Fibroblast of skin of right biceps (primary cell): Measurements from ENCODE around the gene EPHB2.

Experiments
- DNase-seq: peaks from one replicate; pipeline ENCODE4 v3.0.0-alpha.2; 2013

The EPHB2 gene

GRCh38 chr1:22865736-22866135, 155.1 kb downstream of the EPHB2 start:
- DNase-seq = no peak

GRCh38 chr1:22866868-22867267, 156.2 kb downstream of the EPHB2 start:
- no peak for DNase-seq

GRCh38 chr1:22868331-22868730, 157.7 kb downstream of the EPHB2 start:
- peak; percentile 17 for DNase-seq

GRCh38 chr1:22869325-22869724, 158.7 kb downstream of the EPHB2 start:
- DNase-seq = no peak

DNA sequence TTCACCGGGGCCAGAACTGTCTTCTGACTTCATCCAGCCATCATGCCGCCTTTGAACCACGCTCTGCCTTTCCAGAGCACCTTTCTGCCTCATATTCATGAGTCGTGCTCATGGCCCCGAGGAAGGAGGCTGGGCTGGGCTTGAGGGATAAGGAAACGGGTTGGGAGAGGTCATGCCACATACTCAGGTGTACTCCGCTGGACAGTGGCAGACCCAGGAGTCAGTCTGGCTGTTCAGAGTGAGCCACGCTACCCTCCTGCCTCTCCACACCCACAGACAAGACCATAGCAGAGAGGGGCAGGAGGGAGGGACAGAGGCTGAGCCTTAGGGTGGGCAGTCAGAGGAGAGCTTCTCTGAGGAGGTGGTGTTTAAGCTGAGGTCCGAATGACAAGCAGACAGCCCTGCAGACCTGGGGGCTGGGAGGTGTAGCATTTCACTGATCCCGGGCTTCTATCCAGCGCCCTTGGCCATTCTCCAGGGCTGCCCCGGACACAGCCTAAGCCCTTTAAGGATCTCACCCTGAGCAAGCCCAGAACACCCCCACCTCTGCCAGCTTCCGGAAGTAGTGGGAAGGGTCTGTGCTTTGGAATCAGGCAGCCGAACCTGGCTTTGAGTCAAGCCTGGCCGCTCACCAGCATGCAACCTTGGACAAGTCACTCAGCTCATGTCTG, 159.7 kb downstream of the EPHB2 start:
- peak; percentile 31 for DNase-seq

DNA sequence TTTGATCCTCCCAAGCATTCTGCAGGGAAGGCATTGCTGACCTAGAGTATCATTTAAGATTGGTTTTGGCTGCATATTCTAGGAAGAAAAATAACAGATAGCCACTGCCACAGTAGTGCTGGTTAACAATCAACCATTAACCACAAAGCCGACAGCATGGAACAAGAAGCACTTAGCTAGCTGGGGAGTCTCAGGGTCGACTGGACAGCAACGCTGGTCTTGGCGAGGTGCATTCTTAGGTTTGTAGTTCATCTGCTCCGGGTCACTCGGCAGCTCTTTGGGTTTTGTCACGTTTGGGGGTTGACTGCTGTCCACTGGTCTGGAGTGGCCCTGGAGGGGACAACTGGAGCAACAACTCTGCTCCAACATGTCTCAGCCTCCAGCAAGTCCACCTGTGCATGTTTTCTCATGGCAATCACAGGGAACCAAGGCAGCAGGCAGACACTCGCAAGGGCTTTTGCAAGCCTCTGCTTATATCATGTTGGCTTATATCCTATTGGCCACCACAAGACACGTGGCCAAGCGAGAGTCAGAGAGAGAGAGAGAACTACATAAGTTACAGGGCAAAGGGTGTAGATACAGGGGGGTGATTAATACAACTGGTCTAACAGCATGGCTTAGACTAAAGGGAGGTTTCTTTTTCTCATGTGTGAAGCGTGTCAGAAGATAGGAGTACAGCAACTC, 162.5 kb downstream of the EPHB2 start:
- no peak for DNase-seq

DNA sequence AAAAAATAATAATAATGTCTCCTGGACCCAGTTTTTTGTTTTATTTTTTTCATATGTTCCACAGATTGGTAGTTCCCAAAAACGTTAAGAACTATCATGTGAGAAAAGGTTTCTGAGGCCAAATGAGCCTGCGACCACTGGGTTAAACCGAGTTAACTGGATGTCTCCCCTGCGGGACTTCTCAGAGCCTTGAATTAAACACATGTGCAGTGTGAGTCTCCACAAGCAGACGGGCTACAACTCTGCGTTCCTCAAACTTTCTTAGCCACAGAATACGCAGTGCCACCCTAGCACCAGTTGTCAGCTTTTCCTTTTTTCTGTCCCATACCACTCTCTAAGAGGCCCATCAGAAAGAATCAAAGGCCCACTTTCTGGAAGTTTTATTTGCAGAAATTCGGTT, 164.1 kb downstream of the EPHB2 start:
- DNase-seq = no peak

- DNase-seq = no peak
Measured at GRCh38 chr1:22875241-22875640, 164.6 kb downstream of the EPHB2 start.

GRCh38 chr1:22875841-22876240, 165.2 kb downstream of the EPHB2 start:
- DNase-seq = no peak

DNA sequence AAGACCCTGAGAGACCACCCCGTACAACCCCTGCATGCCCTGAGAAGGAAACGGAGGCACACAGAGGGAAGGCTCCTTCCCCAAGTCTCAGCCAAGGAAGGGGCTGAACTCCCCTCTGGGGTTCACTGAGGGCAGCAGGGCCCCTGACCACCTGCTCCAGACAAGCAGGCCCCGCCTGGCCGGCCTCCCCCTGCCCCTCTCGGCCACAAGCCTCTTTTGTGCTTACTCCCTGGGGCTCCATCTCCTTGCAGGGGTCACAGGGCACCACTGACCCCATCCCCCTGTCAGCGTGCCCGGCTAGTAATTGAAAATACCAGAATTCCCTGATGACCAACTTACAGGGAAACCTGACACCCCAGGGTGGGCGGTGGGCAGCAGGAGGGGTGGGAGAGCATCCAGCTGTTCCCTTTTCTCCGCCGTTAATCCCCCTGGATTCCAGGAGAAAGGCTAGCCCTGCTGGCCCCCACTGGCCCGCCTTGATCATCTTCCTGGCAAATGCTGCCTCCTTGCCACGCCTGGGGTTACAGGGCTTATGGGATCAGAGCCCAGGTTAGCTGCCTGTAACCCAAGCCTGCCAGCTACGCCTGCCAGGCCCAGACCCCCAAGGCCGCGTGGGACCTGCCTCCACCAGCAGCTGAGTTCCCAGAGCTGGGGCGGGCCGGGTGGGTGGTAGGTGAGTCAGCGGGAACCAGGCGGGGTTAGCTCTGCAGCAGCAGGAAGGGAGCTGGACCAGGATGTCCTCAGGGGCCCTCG, 165.9 kb downstream of the EPHB2 start:
- peak; percentile 54 for DNase-seq

DNA sequence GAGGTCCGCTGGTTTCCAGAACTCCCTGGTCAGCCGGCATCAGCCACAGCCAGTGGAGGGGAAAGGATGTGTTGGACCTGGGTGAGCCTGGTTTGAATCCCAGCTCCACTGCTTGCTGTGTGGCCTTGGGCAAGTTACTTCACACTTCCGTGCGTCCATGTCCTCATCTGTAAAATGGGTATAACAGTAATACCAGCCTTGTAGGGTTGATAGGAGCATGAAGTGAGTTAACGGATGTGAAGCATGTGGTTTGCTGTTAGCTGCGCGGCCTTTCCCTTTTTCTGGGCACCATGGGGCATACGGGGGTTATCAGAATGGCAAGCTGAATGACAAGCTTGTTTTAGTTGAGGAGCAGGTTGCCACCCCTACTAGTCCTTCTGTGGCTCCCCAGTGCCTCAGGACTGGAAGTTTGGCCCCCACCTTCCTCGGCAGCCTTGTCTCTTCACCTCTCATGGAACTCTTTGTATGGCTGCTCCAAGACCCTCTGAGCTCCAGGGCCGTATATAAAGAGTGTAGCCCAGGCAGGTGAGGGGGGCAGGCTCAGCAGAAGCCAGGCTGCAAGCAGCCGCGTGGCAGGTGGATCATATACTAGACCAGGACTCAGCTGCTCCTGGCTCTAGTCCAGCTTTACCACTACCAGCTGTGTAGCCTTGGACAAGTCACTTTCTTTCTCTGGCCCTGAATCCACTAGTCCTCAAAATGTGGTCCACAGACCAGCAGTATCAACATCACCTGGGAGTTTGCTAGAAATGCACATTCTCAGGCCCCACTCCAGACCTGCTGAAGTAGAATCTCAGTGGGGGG, 166.7 kb downstream of the EPHB2 start:
- DNase-seq = no peak

DNA sequence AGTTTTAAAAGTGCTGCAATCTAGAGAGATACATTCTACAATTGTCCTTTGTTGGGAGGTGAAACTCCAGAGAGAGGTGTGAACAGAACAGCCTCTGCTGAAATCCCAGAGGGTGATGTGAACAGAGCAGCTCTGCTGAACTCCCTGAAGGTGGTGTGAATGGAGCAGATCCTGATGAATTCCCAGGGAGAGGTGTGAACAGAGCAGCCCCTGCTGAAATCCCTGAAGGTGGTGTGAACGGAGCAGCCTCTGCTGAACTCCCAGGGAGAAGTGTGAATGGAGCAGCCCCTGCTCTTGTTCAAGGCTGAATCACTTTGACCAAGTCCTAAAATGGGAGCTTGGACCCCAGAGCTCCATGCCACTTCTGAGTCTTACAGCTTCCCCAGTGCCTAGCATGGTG, 167.3 kb downstream of the EPHB2 start:
- DNase-seq = peak; percentile 20

GRCh38 chr1:22878626-22879025, 168.0 kb downstream of the EPHB2 start:
- DNase-seq = no peak

DNA sequence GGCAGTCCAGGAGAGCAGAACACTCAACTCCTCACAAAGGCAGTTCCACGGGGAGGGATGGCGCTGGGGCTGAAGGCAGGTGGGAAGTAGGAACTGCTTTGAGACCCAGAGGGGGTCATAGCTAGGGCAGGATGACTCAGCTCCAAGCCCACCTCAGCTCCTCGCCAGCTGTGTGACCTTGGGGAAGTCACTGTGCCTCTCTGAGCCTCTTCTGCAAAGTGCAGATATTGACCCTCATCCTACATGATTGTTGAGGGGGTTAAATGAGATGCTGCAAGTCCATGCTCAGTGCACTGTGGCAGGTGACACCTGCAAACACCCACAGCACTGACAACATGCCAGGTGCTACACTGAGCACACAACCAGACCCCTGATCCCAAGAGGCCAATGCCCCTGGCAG, 168.8 kb downstream of the EPHB2 start:
- no peak for DNase-seq

DNA sequence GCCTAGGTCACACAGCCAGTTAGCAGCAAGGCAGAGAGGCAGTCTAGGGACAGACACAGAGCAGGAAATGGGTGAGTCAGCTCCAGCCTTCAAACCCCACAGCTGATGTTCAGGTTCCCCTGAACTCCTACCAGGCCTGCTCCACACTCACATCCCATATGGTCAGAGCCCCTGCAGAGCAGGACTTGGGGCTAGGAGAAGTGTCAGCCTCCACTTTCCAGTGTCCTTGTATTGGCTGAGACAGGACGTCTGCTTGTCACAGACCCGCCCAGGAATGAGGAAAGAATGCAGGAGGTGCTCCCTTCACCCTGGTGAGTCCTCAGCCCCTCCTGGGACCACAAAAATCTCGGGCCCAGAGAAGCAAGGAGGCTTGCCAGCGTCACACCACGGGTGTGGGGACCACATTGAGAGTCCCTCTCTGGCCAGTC, 169.5 kb downstream of the EPHB2 start:
- peak; percentile 71 for DNase-seq

- DNase-seq = no peak
Measured at GRCh38 chr1:22883406-22883805, 172.8 kb downstream of the EPHB2 start.

DNA sequence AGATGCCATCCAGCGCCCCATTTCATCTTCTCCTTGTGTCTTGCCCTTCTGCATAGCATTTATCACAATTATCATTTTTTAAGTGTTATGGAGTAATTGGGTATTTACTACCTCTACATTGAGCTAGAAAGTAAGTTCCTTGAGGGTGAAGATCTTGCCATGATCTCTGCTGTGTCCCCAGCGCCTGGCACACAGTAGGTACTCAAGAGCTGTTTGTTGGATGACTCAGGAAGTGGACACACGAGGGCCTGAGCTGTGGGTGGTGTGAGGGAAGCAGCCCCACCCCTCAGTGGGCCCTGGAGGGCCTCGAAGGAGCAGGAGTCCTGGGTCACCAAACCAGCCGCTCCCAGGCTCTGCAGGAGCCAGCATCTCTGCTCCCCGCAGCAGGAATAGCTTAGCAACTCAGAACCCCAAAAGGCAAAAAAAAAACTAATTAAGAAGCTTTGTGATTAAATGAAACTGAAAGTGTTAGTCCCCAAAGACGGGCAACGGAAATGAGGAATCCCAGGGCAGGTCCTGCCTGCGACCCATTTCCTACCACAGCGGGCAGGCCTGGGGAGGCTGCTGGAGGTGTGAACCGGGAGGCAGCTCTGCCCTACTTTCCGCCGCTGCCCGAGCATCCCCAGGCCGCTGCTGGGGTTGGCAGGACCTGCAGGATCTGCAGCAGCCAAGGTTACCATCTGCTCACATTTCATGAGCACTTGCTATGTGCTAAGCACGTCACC, 174.3 kb downstream of the EPHB2 start:
- DNase-seq = no peak

DNA sequence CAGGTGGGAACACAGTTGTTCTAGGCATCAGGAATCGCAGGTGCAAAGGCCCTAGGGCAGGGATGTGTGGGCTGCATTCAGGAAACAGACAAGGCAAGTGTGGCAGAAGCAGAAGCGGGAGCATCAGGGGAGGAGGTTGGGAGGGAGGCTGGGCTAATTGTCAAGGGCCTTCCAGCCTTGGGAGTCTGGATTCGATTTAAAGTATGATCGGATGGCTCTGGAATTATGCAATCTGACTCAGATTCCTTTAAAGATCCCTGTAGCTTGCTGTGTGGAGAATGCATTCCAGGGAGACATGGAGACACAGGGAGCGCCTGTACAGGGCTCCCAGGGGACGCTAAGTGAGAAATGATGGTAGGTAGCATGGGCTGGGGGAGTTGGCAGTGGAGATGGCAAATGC, 175.6 kb downstream of the EPHB2 start:
- DNase-seq = peak; percentile 94

DNA sequence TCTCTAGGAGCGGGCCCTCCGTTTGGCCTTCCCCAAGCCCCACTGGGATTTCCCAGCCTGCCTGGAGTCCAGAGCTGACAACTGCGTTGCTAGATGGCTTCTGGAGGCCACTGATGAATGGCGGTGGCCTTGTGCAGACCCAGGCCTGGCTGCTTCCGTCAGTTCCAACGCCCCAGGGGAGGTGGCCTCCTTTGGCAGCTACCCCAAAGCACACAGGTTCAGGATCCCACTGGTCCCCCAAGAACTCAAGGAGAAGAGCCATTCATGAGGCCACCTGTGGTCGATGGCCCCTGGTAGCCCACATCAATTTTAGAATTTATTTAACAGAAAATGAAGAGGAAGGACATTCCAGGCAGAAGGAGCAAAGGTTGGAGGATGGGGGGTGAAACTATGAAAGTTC, 176.9 kb downstream of the EPHB2 start:
- DNase-seq = no peak

- peak; percentile 62 for DNase-seq
Measured at GRCh38 chr1:22888320-22889075, 177.9 kb downstream of the EPHB2 start.

DNA sequence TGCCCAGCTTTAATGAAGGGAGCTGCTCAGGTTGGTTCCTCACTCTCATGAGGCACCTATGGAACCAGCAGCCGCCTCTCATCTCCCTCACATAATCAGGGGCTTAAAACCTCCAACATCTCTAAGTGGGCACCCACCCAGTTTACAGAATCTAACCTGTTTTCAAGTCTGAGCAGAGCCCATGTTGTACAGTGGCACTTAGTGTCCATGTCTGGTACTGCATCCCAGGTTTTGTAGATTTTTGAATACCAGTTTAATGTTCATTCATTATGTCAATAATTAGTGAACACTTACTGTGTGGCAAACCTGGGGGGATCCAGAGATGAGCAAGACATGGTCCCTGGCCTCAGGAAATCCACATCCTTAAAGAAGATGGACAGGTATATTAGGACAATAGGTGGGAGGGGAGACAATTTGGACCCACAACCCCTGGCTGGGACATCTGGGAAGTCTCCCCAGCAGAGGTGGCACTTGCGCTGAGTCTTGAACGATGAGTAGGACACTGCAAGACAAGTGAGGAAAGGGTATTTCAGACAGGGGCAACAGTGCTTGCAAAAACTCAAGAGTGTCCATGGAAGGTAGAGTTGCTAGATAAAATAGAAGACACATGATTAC, 178.7 kb downstream of the EPHB2 start:
- peak; percentile 52 for DNase-seq
